Measurements from ENCODE around the gene SLC26A1.

Gene SLC26A1

GRCh38 chr4:955161-955921 is 37.9 kb downstream of the SLC26A1 start:
- no peak overlapping the region for H3K27ac ChIP-seq
- TF ChIP-seq, protein P1, sequence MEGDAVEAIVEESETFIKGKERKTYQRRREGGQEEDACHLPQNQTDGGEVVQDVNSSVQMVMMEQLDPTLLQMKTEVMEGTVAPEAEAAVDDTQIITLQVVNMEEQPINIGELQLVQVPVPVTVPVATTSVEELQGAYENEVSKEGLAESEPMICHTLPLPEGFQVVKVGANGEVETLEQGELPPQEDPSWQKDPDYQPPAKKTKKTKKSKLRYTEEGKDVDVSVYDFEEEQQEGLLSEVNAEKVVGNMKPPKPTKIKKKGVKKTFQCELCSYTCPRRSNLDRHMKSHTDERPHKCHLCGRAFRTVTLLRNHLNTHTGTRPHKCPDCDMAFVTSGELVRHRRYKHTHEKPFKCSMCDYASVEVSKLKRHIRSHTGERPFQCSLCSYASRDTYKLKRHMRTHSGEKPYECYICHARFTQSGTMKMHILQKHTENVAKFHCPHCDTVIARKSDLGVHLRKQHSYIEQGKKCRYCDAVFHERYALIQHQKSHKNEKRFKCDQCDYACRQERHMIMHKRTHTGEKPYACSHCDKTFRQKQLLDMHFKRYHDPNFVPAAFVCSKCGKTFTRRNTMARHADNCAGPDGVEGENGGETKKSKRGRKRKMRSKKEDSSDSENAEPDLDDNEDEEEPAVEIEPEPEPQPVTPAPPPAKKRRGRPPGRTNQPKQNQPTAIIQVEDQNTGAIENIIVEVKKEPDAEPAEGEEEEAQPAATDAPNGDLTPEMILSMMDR (conservative IDR thresholded peaks at IDR 0.05): no peak

DNA sequence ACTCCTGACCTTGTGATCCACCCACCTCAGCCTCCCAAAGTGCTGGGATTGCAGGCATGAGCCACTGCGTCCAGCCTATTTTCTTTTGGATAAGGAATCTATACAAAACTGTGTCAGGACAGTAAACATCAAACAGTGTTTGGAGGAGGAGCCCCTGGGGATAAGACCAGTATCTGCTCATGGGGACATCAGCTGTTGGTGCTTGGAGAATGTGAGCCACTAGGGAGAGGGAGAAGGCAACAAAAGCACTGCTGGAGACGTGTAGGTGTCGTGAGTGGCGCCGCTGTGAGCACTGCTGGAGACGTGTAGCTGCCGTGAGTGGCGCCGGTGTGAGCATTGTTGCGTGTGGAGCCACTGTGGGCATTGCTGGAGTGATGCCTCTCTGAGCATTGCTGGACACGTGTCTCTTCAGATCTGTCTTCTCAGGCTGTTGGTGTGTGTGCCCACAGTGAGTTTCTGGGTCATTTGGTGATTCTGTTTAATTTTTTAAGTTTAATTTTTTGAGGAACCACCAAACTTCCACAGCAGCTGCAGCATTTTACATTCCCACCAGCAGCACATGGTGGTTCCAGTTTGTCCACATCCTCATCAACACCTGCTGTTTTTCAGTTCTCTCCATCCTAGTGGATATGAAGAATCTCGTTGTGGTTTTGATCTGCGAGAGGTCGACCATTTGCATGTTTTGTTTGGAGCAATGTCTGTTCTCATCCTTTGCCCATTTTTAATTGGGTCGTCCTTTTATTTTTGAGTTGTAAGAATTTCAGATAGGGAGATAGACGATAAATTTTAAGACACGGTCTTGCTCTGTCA is 38.8 kb downstream of the SLC26A1 start:
- TF ChIP-seq, protein P1 (conservative IDR thresholded peaks at IDR 0.05): no peak
- no peak overlapping the region for H3K27ac ChIP-seq

DNA sequence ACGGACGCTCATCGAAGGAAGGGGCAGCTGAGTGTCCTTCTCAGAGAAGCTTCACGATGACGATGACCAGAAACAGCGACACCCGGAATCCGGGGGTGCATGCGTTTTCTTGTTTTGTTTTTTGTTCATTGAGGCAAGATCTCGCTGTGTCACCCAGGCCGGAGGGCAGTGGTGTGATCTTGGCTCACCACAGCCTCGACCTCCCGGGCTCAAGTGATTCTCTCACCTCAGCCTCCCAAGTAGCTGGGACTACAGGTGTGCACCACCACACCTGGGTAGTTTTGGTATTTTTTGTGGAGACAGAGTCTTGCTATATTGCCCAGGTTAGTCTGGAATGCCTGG is 39.7 kb downstream of the SLC26A1 start:
- H3K27ac ChIP-seq: no peak overlapping the region
- TF ChIP-seq, protein P1 (conservative IDR thresholded peaks at IDR 0.05): no peak

GRCh38 chr4:952881-953573 is 40.2 kb downstream of the SLC26A1 start:
- H3K27ac ChIP-seq: no peak overlapping the region
- TF ChIP-seq, protein P1 (conservative IDR thresholded peaks at IDR 0.05): no peak

DNA sequence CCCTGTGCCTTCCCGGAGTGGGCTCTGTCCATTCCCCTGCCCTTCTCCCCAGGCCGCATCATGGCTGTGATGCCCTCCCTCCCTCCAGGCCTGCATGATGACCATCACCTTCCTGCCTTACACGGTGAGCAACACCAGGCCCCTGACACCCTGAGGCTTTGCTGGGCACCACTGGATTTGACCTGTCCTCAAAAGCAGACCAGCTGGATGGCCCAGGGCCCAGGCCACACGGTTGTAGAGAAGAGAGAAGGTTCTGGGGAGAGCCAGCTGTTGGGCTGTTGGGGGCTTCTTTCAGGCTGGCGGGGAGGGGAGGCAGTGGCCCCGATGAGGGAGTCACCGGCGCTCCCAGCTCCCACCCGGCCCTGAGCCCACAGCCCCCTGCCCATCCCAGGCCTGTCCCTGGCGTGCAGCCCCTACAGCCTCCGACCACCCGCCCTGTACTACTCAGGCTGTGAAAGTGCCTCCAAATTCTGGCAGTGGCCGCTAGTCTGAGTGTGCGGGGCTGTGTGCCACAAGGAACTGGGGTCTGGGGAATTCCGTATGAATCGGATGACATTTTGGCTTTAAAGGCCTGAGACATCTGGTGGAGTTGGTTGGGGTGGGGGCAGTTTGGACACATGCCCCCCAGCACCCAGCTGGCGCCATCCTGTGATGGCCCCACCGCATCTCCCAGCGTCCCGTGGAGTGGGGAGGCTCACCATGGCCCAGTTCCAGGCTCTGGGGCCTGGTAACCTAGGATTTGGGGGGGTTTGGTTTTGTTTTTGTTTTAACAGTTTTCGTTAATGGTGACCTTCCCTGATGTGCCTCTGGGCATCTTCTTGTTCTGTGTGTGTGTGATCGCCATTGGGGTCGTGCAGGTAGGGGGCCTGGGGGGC is 41.4 kb downstream of the SLC26A1 start:
- H3K27ac ChIP-seq: no peak overlapping the region
- TF ChIP-seq, protein P1 (conservative IDR thresholded peaks at IDR 0.05): no peak

DNA sequence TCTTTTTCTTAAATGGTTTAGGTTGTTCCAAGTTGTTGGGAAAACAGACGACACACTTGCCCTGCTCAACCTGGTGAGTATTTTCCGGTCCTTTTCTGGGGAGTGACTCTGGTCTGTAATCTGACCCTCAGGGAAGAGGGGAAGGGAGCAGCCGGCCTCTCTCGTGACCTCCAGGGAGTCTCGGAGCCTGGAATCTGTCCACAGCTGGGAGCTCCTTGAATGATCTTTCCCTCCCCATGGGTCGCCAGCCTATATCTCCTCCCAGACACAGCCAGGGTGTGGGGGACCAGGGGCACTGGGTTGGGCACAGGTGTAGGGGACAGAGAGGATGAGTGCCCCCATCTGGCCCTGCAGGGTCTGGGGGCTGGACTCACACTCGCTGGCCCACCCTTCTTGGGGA is 42.0 kb downstream of the SLC26A1 start:
- no peak overlapping the region for H3K27ac ChIP-seq
- TF ChIP-seq, protein P1 (conservative IDR thresholded peaks at IDR 0.05): no peak

All from VCaP (cell line).